22Rv1 (cell line): ENCODE data around the gene AOPEP.
A peak's percentile ranks its signal among the peaks of the same experiment; 100 is the strongest.

ENCODE experiments used
- H3K27ac ChIP-seq: fragments of 450-650 bp; 2 replicates; pipeline ENCODE4 v1.5.1; 2017
- CTCF ChIP-seq: fragments of 450-650 bp; IDR thresholded peaks from 2 replicates; pipeline ENCODE4 v1.5.1; 2017; ENCODE audit warnings: mild to moderate bottlenecking
- ZFX ChIP-seq: fragments of 450-650 bp; IDR thresholded peaks from 2 replicates; pipeline ENCODE4 v1.6.1; 2017; ENCODE audit warnings: antibody characterized with exemption, borderline replicate concordance

AOPEP gene

GRCh38 chr9:95073918-95074317 lies 347.4 kb downstream of the AOPEP start:
- no peak overlapping the region for H3K27ac ChIP-seq
- TF ChIP-seq CTCF = no peak
- TF ChIP-seq ZFX = no peak

- H3K27ac ChIP-seq = no peak overlapping the region
Observed at GRCh38 chr9:95074632-95075031, 348.1 kb downstream of the AOPEP start.

GRCh38 chr9:95075700-95076099 lies 349.2 kb downstream of the AOPEP start:
- TF ChIP-seq ZFX (no peak), CTCF (no peak)
- no peak overlapping the region for H3K27ac ChIP-seq

More at GRCh38 chr9:95074632-95075031, 348.1 kb downstream of the AOPEP start:
- no peak for TF ChIP-seq CTCF
- TF ChIP-seq ZFX = no peak

GRCh38 chr9:95076696-95077052 lies 350.2 kb downstream of the AOPEP start:
- H3K27ac ChIP-seq = no peak overlapping the region
- TF ChIP-seq ZFX = no peak
- TF ChIP-seq CTCF = no peak

GRCh38 chr9:95077053-95077765 lies 350.7 kb downstream of the AOPEP start:
- TF ChIP-seq CTCF (no peak), ZFX (no peak)
- no peak overlapping the region for H3K27ac ChIP-seq

GRCh38 chr9:95077766-95078370 lies 351.4 kb downstream of the AOPEP start:
- TF ChIP-seq ZFX (no peak), CTCF (no peak)
- no peak overlapping the region for H3K27ac ChIP-seq

- no peak for TF ChIP-seq CTCF
- no peak for TF ChIP-seq ZFX
- peak overlapping the region; percentile 17; the same call in 1 of the 2 replicates for H3K27ac ChIP-seq
Observed at GRCh38 chr9:95078511-95078910, 352.0 kb downstream of the AOPEP start.
